IPS DF 19.7 (cell line): ENCODE measurements around the gene BOLL.
"Not testable (repeated sequence)": the region's sequence is repeated elsewhere in the genome, so short reads cannot be mapped to it uniquely, and the experiment has no call there.

Source experiments
- DNase-seq: peaks from one replicate; pipeline ENCODE4 v3.0.0-alpha.2; 2013; ENCODE audit warnings: low read depth, low spot score

BOLL gene, protein sequence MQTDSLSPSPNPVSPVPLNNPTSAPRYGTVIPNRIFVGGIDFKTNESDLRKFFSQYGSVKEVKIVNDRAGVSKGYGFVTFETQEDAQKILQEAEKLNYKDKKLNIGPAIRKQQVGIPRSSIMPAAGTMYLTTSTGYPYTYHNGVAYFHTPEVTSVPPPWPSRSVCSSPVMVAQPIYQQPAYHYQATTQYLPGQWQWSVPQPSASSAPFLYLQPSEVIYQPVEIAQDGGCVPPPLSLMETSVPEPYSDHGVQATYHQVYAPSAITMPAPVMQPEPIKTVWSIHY

DNA sequence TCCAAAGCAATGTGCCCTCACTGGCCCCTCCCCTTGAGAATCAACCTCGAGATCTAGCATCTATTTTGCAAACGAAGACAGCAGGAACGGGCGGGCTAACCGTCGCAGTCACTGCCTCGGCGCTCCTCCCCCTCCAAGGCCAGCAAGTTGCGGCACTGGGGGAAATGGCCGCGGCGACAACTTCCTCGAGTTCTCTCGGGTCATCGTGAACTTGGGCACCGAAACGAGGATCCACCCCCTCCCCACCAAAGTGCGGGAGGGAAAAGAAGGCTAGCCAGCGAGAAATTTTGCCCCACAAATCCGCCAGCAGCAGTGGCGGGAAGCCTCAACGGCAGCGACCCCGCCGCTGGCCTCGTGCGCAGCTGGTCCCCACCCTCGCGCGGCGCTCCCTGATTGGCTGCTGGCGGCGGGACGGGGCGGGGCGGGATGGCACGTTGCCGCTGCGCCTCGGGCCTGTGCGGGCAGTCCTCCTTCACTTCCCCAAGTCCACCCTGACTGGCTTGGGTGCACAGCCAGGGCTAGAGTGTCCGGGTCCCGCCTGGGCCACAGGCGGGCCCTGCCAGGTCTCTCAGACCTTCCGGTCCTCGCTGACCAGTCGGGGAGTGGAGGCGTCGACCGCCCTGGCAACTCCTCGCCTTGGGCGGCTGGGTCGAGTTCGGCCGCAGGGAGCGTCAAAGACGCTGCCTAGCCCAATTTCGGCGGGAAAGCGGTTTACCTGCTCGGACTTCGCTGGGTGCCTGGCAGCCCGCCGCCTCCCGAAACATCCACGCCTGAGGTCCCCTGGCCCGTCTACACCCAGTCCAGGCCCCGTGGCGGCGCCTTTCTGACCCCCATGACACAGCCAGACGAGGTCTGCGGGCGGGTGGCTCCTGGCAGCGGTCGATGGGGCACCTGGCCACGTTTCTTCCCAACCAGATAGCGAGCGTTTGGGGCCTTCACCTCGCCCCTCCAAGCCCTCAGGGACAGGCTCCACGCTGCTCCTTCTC lies at the start of gene BOLL:
Gene BOLL, minus strand, starts transcription at position 364 of the 986 bp plus-strand sequence. CDS start 3,469 bp downstream, outside the sequence.
- DNase-seq = no peak

- not testable (repeated sequence) for DNase-seq
These were observed 49.7 kb upstream of the BOLL start for GRCh38 chr2:197834771-197835170.

DNA sequence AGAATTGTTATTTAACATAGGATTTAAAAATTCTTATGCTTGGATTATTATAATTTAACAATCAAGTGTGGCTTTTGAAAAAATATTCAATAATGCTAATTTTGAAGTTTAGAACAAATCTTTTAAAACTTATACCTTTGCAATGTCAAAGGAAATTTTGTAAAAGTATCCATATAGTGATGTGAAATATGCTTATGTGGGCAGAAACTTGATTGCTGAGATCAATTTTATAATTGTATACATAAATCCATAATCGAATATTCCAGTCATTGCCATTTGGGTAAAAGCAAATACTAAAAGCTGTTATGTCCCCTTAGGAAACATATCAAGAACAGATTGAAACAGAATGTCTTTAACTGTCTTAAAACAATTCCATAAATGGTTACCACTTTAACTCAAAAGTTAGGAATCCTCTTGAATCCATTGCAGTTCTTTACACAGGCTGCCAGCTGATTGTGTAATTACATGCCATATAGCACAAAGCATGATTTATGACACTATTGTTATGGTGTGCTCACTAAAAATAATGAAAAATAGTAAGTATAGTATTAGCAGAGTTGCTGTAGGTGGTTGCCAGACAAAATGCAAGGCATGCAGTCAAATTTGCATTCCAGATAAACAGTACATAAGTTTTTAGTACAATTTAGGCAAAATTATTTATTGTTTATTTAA lies 43.5 kb upstream of the BOLL start:
- DNase-seq = no peak

DNA sequence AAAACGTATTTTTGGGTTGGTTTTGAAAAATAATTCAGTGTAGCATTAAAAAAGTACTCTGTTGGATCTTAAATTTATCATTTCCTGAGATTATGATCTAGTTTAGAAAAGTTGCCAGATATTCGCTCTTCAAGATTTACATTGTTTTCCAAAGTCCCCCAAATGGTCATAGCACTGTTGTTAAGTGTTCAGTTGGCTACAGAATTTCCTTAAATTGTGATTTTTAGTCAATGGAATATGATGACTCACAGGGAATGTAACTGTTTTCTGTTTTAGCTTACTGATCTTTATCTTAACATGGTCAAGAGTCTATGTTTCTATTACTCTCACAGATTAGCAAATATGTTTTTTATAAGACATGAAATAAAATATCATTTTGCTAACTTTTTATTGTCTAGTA lies 42.5 kb upstream of the BOLL start:
- no peak for DNase-seq

- DNase-seq = no peak
These were observed 37.2 kb upstream of the BOLL start for GRCh38 chr2:197822333-197822732.

DNA sequence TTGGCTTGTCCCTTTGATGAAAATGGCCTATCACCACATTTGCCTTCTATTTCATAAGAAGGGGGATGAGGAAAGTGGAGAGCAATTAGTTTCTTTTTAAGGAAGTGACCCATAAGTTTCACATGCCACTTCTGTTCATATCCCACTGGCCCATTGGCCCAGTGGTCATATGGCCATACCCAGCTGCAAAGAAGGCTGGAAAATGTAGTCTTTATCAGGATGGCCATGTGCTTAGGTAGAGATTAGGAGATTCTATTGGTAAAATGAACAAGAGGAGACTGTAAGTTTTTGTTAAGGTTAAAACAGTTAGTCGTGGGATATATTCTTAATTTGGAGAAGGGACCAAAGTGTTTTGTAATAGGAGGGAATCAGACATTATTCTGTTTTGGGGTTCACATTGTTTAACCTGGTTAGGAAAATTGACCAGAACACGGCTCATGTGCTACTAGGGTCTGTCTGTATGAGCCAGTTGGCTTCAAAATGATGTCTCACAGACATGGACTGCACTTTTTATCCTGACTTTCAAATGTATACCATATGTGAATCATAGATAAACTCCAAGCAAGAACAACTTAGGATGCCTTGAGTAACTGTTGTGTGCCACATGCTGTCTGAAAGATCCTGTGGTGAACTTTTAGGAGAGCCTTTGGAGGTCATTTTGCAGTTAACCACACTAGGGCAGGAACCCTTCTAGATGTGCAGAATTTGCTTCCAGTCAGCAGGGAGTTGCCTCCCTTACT lies 36.6 kb upstream of the BOLL start:
- no peak for DNase-seq

GRCh38 chr2:197814526-197814925 lies 29.4 kb upstream of the BOLL start:
- no peak for DNase-seq

- DNase-seq = no peak
These were observed 28.1 kb upstream of the BOLL start for GRCh38 chr2:197813093-197813787.

- no peak for DNase-seq
These were observed 25.4 kb upstream of the BOLL start for GRCh38 chr2:197810491-197810890.

DNA sequence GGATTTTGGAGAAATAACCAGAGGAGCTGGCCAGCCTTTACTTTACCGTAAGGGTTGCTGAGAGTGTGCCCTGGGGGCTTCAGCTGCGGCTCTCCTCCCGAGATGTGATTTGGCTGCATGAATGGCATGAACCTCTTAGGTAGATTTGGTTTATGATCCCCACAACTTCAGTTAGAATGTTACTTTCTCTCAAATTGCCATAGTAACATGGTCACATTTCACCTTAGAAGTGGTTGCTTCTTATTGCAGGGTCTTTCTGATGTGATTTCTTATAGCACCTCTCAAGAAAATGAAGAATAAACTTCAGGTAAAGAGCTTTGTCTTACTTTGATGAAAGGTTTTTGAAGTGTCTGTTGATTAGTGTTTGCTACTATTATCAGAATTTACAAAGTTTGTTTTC lies 24.9 kb upstream of the BOLL start:
- DNase-seq = no peak

- no peak for DNase-seq
These were observed 23.9 kb upstream of the BOLL start for GRCh38 chr2:197809064-197809463.

DNA sequence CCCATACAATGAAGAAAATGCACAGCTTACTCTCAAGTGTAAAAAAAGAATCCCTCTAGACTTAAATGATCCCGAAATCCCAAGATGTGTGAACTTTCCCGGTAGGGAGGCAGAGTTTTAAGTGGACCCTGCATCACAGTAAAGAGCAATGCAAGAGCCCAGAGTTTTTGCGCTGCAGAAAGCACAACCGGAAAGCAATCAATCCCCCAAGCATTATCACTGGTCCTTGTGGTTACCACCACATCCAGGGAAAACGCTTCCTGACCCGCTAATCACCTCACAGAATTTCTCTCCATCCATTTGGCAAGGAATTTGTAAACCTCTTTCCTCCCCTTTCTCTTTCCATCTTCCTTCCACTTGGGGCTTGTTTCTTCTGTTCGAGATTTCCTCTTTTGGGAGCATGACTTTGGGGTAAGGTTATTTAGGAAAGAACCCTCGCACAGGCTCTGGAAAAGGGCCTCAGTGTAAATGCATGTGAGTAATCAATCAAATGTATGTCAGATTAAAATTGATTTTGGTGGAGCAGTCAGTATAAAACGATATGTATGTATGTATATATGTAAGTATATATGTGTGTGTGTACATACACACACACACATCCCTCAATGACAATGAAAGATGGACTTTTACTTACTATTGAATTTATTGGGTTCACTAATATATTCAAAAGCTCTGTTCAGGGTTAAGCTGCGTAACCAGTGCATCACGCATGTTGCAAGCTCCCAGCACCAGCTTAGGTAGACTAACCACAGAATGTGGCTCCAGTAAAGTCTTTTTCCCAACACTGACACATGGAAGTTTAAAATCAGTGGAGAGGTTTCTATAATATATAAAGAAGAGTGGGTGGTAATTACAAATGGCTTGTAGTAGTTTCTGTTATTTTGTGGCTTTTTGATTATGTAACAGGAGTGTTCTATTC lies 20.9 kb upstream of the BOLL start:
- DNase-seq = no peak

- no peak for DNase-seq
These were observed 19.9 kb upstream of the BOLL start for GRCh38 chr2:197804758-197805714.

DNA sequence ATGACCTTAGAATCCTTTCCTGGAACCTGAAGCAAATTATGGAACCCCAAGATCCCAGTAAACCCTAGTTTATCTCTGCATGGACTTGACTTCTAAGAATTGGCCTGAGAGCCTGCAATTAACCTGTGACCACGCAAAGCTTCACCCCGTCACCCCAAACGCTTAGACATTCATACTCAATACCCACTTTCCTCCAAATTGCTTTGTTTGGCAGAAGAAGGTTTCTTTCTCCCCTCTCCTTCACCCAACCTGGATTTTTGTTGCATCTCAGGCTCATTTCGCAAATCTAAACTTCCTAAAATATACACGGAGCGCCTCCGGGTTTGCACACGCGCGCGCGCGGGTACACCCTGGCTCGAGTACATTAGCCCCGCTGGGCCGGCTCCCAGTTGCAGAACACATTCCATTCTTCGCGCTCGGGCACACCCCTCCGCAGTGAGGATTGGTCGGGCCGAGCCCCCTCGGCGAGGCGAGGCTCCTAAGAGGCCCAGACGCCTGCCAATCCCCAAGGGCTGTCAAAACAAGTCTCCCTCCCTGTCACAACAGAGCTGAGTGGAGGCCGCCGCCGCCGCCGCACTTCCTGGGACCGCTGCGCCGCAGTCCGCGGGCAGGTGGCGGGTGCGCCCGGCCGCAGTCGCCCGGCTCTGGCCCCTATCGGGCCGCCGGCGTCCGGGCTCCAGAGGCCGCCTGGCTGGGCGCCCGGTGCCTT lies 19.1 kb upstream of the BOLL start, which contains the start of gene PLCL1:
Gene PLCL1, plus strand, starts transcription at position 545 of the 709 bp plus-strand sequence.
- DNase-seq = peak; percentile 56

GRCh38 chr2:197803033-197803444 lies 17.9 kb upstream of the BOLL start:
- DNase-seq = no peak

- DNase-seq = no peak
These were observed 15.9 kb upstream of the BOLL start for GRCh38 chr2:197801033-197801432.

DNA sequence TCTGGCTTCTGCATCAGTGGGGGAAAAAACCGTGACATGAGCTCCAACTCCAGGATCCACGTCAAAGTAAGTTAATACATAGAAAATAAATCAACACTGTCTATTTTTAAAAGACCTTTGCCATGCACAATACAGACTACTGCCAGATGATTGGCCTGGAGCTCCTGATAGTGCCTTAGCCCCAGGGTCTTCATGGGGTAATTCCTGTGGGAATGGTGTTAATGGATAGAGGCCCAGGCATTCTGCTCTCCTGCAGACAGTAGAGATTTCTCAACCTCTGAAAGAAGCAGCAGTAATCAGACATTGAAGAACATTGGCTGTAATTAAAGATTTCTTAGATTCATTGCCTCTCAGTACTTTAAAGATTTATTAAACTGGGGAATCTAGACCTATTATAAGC lies 15.0 kb upstream of the BOLL start:
- DNase-seq = no peak

- no peak for DNase-seq
These were observed 13.9 kb upstream of the BOLL start for GRCh38 chr2:197799068-197799467.
